H1 (cell line): ENCODE results near the gene EPHB1. TPM values are rescaled to one million over a fixed set of nuclear protein-coding genes. Genes with fewer than 3 reads are reported as not detected.

ENCODE experiments used
- CTCF ChIA-PET: fragments of 300-600 bp; sonication (Branson Sonifier 250); formaldehyde crosslinking; loops from one replicate; lab custom pipeline; 2021; ENCODE audit not compliant: partially characterized antibody; lab: Charles Lee
- POLR2A ChIA-PET: fragments of 300-600 bp; sonication (Branson Sonifier 250); formaldehyde crosslinking; loops from one replicate; lab custom pipeline; 2021; ENCODE audit warnings: inconsistent platforms; ENCODE audit not compliant: partially characterized antibody; lab: Charles Lee
- DNase-seq, 2 experiments: peaks; one replicate each; pipeline versions ENCODE4 v3.0.0 to v3.0.0-alpha.2; 2010 to 2022; ENCODE audit warnings: low spot score in 2 of 2, low read depth in 1 of 2, mixed read lengths in 1 of 2
- FAIRE-seq: peaks from 2 replicates; lab custom pipeline; 2011; peaks lifted over from hg19 to GRCh38; lab: Jason Lieb, UNC
- H2AFZ ChIP-seq: 2 replicates; pipeline ENCODE4 v1.8.1; 2012; ENCODE audit warnings: low read length, inconsistent platforms
- H2AK5ac ChIP-seq: 2 replicates; pipeline ENCODE4 v1.6.1; 2013; ENCODE audit warnings: low read depth, low read length
- H2BK120ac ChIP-seq: replicated peaks from 2 replicates; pipeline ENCODE3; 2013; ENCODE audit warnings: low read depth, low read length, inconsistent platforms
- H2BK12ac ChIP-seq: 2 replicates; pipeline ENCODE4 v1.6.1; 2013; ENCODE audit warnings: low read depth, low read length
- H2BK15ac ChIP-seq: 2 replicates; pipeline ENCODE4 v1.6.1; 2013; ENCODE audit warnings: low read length
- H2BK20ac ChIP-seq: 2 replicates; pipeline ENCODE4 v1.6.1; 2013; ENCODE audit warnings: low read length
- H2BK5ac ChIP-seq: 2 replicates; pipeline ENCODE4 v1.6.1; 2013; ENCODE audit warnings: low read depth, low read length
- H3K14ac ChIP-seq: 2 replicates; pipeline ENCODE4 v1.6.1; 2013; ENCODE audit warnings: inconsistent platforms; ENCODE audit not compliant: insufficient read length
- H3K18ac ChIP-seq: 2 replicates; pipeline ENCODE4 v1.6.1; 2013; ENCODE audit warnings: low read length; ENCODE audit errors: extremely low read depth
- H3K23ac ChIP-seq: 2 replicates; pipeline ENCODE4 v1.6.1; 2013; ENCODE audit warnings: inconsistent platforms; ENCODE audit not compliant: insufficient read length
- H3K23me2 ChIP-seq: 2 replicates; pipeline ENCODE4 v1.6.1; 2013; ENCODE audit warnings: low read depth, low read length
- H3K27ac ChIP-seq: 2 replicates; pipeline ENCODE4 v1.6.1; 2011; ENCODE audit warnings: low read depth, low read length, inconsistent platforms
- H3K27me3 ChIP-seq, 4 experiments: replicated peaks in 1 of 4; 1 replicate in 1 of 4; 2 replicates in 3 of 4; pipeline versions ENCODE4 v1.6.1 to v1.8.1; 2011 to 2013; ENCODE audit warnings: low read length in 3 of 4, mild to moderate bottlenecking in 3 of 4, inconsistent platforms in 2 of 4, mixed read lengths in 2 of 4, moderate library complexity in 1 of 4; ENCODE audit not compliant: control insufficient read depth in 3 of 4, insufficient read depth in 3 of 4; ENCODE audit errors: extremely low read depth in 1 of 4
- H3K36me3 ChIP-seq, 4 experiments: 2 replicates each; pipeline versions ENCODE4 v1.6.1 to v1.8.1; 2011 to 2013; ENCODE audit warnings: mild to moderate bottlenecking in 4 of 4, low read length in 3 of 4, moderate library complexity in 2 of 4, control low read depth in 1 of 4, inconsistent platforms in 1 of 4; ENCODE audit not compliant: insufficient read depth in 4 of 4, control insufficient read depth in 2 of 4
- H3K4ac ChIP-seq: replicated peaks from 2 replicates; pipeline ENCODE3; 2013; ENCODE audit warnings: low read length, low read depth, mixed read lengths, inconsistent platforms; ENCODE audit not compliant: insufficient read length
- H3K4me1 ChIP-seq, 4 experiments: replicated peaks in 1 of 4; 1 replicate in 1 of 4; 2 replicates in 3 of 4; pipeline versions ENCODE4 v1.6.1 to v1.8.1; 2011 to 2013; ENCODE audit warnings: low read length in 3 of 4, inconsistent platforms in 2 of 4, mixed read lengths in 1 of 4; ENCODE audit not compliant: insufficient read depth in 4 of 4, control insufficient read depth in 3 of 4
- H3K4me2 ChIP-seq, 2 experiments: 2 replicates each; pipeline versions ENCODE4 v1.6.1 to v1.8.1; 2011 to 2013; ENCODE audit warnings: low read depth in 2 of 2, low read length in 2 of 2, control low read depth in 1 of 2, inconsistent platforms in 1 of 2, mild to moderate bottlenecking in 1 of 2; ENCODE audit not compliant: insufficient read depth in 1 of 2
- H3K4me3 ChIP-seq, 4 experiments: fragments of 200-600, 300-600 bp in 1 of 4; sonication (generic), shearing (Covaris generic), sonication (Bioruptor Twin) in 1 of 4; 2 replicates each; pipeline versions ENCODE4 v1.5.1 to v1.8.1; 2011 to 2016; ENCODE audit warnings: low read length in 4 of 4, low read depth in 3 of 4, control low read depth in 2 of 4, inconsistent platforms in 2 of 4, mild to moderate bottlenecking in 2 of 4, mixed read lengths in 1 of 4, moderate library complexity in 1 of 4; ENCODE audit not compliant: insufficient read depth in 2 of 4; ENCODE audit errors: extremely low read depth in 1 of 4
- H3K56ac ChIP-seq: replicated peaks from 2 replicates; pipeline ENCODE3; 2013; ENCODE audit warnings: low read depth, mild to moderate bottlenecking, mixed read lengths, low read length, inconsistent platforms; ENCODE audit not compliant: insufficient read length
- H3K79me1 ChIP-seq: 2 replicates; pipeline ENCODE4 v1.6.1; 2013; ENCODE audit warnings: low read depth, low read length, control low read depth
- H3K79me2 ChIP-seq, 2 experiments: 2 replicates each; pipeline versions ENCODE4 v1.6.1 to v1.8.1; 2012 to 2013; ENCODE audit warnings: low read length in 2 of 2, mild to moderate bottlenecking in 2 of 2, inconsistent platforms in 1 of 2; ENCODE audit not compliant: insufficient read depth in 2 of 2, control insufficient read depth in 1 of 2
- H3K9ac ChIP-seq, 4 experiments: replicated peaks in 1 of 4; 1 replicate in 1 of 4; 2 replicates in 3 of 4; pipeline versions ENCODE4 v1.6.1 to v1.8.1; 2011 to 2013; ENCODE audit warnings: low read depth in 3 of 4, low read length in 3 of 4, control low read depth in 2 of 4, mild to moderate bottlenecking in 2 of 4, moderate library complexity in 2 of 4, inconsistent platforms in 1 of 4; ENCODE audit errors: extremely low read depth in 1 of 4
- H3K9me3 ChIP-seq, 2 experiments: 2 replicates each; pipeline versions ENCODE4 v1.6.1 to v1.8.1; 2012 to 2013; ENCODE audit warnings: mild to moderate bottlenecking in 2 of 2, moderate library complexity in 2 of 2, control low read depth in 1 of 2, inconsistent platforms in 1 of 2, low read depth in 1 of 2, low read length in 1 of 2, mixed read lengths in 1 of 2; ENCODE audit not compliant: insufficient read depth in 2 of 2
- H4K20me1 ChIP-seq, 2 experiments: replicated peaks in 1 of 2; 2 replicates each; pipeline versions ENCODE3 to v1.8.1; 2011 to 2013; ENCODE audit warnings: inconsistent platforms in 2 of 2, low read length in 2 of 2, mild to moderate bottlenecking in 1 of 2; ENCODE audit not compliant: insufficient read depth in 2 of 2, control insufficient read depth in 1 of 2
- H4K5ac ChIP-seq: 2 replicates; pipeline ENCODE4 v1.6.1; 2013; ENCODE audit warnings: low read length, low read depth, mixed read lengths, inconsistent platforms; ENCODE audit not compliant: insufficient read length
- H4K8ac ChIP-seq: 2 replicates; pipeline ENCODE4 v1.8.0; 2013; ENCODE audit warnings: mild to moderate bottlenecking, moderate library complexity, low read length, inconsistent platforms; ENCODE audit not compliant: insufficient read depth; ENCODE audit errors: extremely low read depth
- H4K91ac ChIP-seq: replicated peaks from 2 replicates; pipeline ENCODE3; 2013; ENCODE audit warnings: low read length, mixed read lengths, inconsistent platforms; ENCODE audit not compliant: insufficient read length
- ASH2L ChIP-seq: fragments of 200-600, 300-600 bp; sonication (generic); IDR thresholded peaks from one replicate; pipeline ENCODE4 v1.7.1; 2017; ENCODE audit warnings: low read length
- BCL11A ChIP-seq, 2 experiments: IDR thresholded peaks; one replicate each; pipeline ENCODE4 v1.6.1; 2011; ENCODE audit warnings: low read depth in 2 of 2, low read length in 2 of 2, mild to moderate bottlenecking in 2 of 2
- CHD1 ChIP-seq: IDR thresholded peaks from 2 replicates; pipeline ENCODE4 v1.6.1; 2012; ENCODE audit warnings: low read depth, low read length, improper control_type of control experiment
- HDAC2 ChIP-seq, 2 experiments: fragments of 300-600 bp in 1 of 2; sonication (generic) in 1 of 2; IDR thresholded peaks; 2 replicates each; pipeline ENCODE4 v1.6.1; 2011 to 2012; ENCODE audit warnings: low read depth in 2 of 2, low read length in 2 of 2, mild to moderate bottlenecking in 2 of 2, moderate library complexity in 2 of 2, borderline replicate concordance in 1 of 2, inconsistent platforms in 1 of 2
- KDM4A ChIP-seq: IDR thresholded peaks from one replicate; pipeline ENCODE4 v1.7.1; 2012; ENCODE audit warnings: low read depth, mild to moderate bottlenecking, moderate library complexity, low read length, inconsistent platforms; ENCODE audit not compliant: severe bottlenecking
- RFX5 ChIP-seq: IDR thresholded peaks from 2 replicates; pipeline ENCODE4 v1.6.1; 2011; ENCODE audit warnings: low read depth, low read length, improper control_type of control experiment, borderline replicate concordance
- RNF2 ChIP-seq: fragments of 200-900, 300-1000 bp; sonication (generic); IDR thresholded peaks from 2 replicates; pipeline ENCODE4 v1.7.1; 2016; ENCODE audit warnings: borderline replicate concordance, low read depth, mild to moderate bottlenecking, antibody characterized with exemption, low read length; ENCODE audit not compliant: poor library complexity, severe bottlenecking; ENCODE audit errors: missing control alignments
- SIX5 ChIP-seq: IDR thresholded peaks from 2 replicates; pipeline ENCODE4 v1.6.1; 2011; ENCODE audit warnings: mild to moderate bottlenecking, low read depth, low read length
- TAF1 ChIP-seq: IDR thresholded peaks from 2 replicates; pipeline ENCODE4 v1.6.1; 2011; ENCODE audit warnings: mild to moderate bottlenecking, low read depth, low read length
- TAF7 ChIP-seq: optimal IDR thresholded peaks from 2 replicates; pipeline ENCODE3; 2011; ENCODE audit warnings: low read depth, mild to moderate bottlenecking, inconsistent platforms, low read length, moderate library complexity, borderline replicate concordance
- YY1 ChIP-seq: IDR thresholded peaks from 2 replicates; pipeline ENCODE4 v1.6.1; 2011; ENCODE audit warnings: low read depth, mild to moderate bottlenecking, low read length
- ZNF274 ChIP-seq: IDR thresholded peaks from 2 replicates; pipeline ENCODE4 v1.7.0; 2012; ENCODE audit warnings: low read length, borderline replicate concordance; ENCODE audit errors: extremely low read depth
- WGBS, 2 experiments: shearing (Covaris generic) in 1 of 2; methylation state at CpG; one replicate each; pipeline versions ENCODE4 v1.1.6 to v1.1.7; 2013 to 2015; ENCODE audit warnings: low lambda C conversion rate in 2 of 2, mixed read lengths in 2 of 2, inconsistent platforms in 1 of 2, low coverage in 1 of 2, missing lambda C conversion rate in 1 of 2; ENCODE audit not compliant: insufficient replicate concordance in 2 of 2, insufficient coverage in 1 of 2, insufficient read length in 1 of 2; ENCODE audit errors: extremely low coverage in 1 of 2, missing lambda C conversion rate in 1 of 2; 5-methylcytosine and 5-hydroxymethylcytosine counted together
- polyA plus RNA-seq, 7 experiments: library from polyadenylated mRNA; depleted of rRNA in 3 of 7; stranded (reverse) in 5 of 7; unstranded in 2 of 7; fragments of >200 nt in 5 of 7; fragments of 200-250 nt in 2 of 7; gene quantifications; 1 replicate in 5 of 7; 2 replicates in 1 of 7; 4 replicates in 1 of 7; pipeline versions ENCODE4 v1.2.1 to v1.2.3, GENCODE V29; 2011 to 2013; ENCODE audit warnings: missing spikeins in 2 of 7, mixed read lengths in 2 of 7
- total RNA-seq: library from RNA; stranded (reverse); fragmentation: NEBNext Ultra II Directional; extraction: Animal tissue kit (Norgen Biotek cat#: 25700); gene quantifications from 2 replicates; pipeline ENCODE4 v1.2.1, GENCODE V29; 2021
- TF ChIP-seq, protein P1 (sequence below): IDR thresholded peaks from 2 replicates; pipeline ENCODE4 v1.6.1; 2011; ENCODE audit warnings: low read length, improper control_type of control experiment

Gene EPHB1
- total and polyA plus RNA-seq, 2 of the 8 experiments (the other 6 are each of a cell fraction or from before 2014, with no cell fraction given), result 3.5 to 5.9 TPM

DNA sequence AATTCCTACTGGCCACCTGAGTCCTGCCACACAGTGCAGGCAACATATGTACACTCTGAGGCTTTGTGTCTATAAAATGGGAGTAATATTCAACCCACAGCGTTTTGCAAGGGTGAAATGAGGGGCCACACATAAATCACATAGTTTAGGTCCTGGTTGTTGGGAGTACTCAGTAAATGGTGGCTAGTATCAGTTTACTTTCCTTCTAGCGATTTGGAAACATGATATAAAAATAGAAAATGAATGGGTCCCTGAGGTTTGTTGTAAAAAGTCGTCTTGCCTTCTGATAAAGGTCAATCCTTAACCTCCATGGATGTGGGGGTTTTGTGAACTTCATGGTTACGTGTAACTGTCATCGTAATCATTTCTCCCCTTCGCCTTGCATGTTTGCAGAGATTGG, 472.4 kb downstream of the EPHB1 start:
- no peak for FAIRE-seq
- Histone ChIP-seq H2AK5ac (no peak overlapping the region), H3K14ac (no peak overlapping the region), H2BK120ac (no peak overlapping the region), H3K9me3 (no peaks in the 10 kb centered on the region), H3K18ac (no peak overlapping the region), H3K4me2 (no peak overlapping the region), H2AFZ (no peak overlapping the region), H4K20me1 (no peaks in the 10 kb centered on the region), H3K23ac (no peak overlapping the region), H3K23me2 (no peaks in the 10 kb centered on the region), H2BK15ac (no peak overlapping the region), H3K36me3 (no peaks in the 10 kb centered on the region), H4K91ac (no peak overlapping the region), H2BK5ac (no peak overlapping the region), H3K56ac (no peak overlapping the region), H3K9ac (no peak overlapping the region), H3K4me3 (no peak overlapping the region), H2BK20ac (no peak overlapping the region), H2BK12ac (no peak overlapping the region), H3K4me1 (peaks cover 0 to 3% (median 2%) of the 10 kb centered on the region in 4 experiments; a peak in 2 of 7 replicates), H3K27ac (no peak overlapping the region), H3K79me2 (no peaks in the 10 kb centered on the region), H4K8ac (no peak overlapping the region), H3K4ac (no peak overlapping the region), H3K27me3 (no peaks in the 10 kb centered on the region), H4K5ac (no peak overlapping the region), H3K79me1 (no peaks in the 10 kb centered on the region)
- 97% methylated on average over 6 of the region's 6 CpGs; no CpG with 5 or more reads in 1 of the 2 experiments for WGBS, 2 experiments
- ChIA-PET CTCF (interaction anchor here (0.8 to 1.2 kb wide), 2 partner anchors 11 to 84 kb away, joined by 3 read pairs; no protein-coding TSS in a partner anchor), POLR2A (no interaction called here)
- no peak for DNase-seq
- TF ChIP-seq ASH2L, result no peak
- no peak for TF ChIP-seq KDM4A
- TF ChIP-seq ZNF274, result no peak
- no peak for TF ChIP-seq HDAC2 (IDR thresholded peaks at IDR 0.05; ENCODE audit: borderline replicate concordance in 1 of 2, low read depth in 2 of 2, low read length in 2 of 2)
- TF ChIP-seq RNF2, result no peak
- no peak for TF ChIP-seq SIX5
- no peak for TF ChIP-seq CHD1
- TF ChIP-seq RFX5, result no peak
- TF ChIP-seq TAF1, result no peak
- no peak for TF ChIP-seq BCL11A (IDR thresholded peaks at IDR 0.05; ENCODE audit: low read depth in 2 of 2, low read length in 2 of 2)
- TF ChIP-seq, protein P1, sequence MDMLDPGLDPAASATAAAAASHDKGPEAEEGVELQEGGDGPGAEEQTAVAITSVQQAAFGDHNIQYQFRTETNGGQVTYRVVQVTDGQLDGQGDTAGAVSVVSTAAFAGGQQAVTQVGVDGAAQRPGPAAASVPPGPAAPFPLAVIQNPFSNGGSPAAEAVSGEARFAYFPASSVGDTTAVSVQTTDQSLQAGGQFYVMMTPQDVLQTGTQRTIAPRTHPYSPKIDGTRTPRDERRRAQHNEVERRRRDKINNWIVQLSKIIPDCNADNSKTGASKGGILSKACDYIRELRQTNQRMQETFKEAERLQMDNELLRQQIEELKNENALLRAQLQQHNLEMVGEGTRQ, result no peak
- no peak for TF ChIP-seq TAF7
- no peak for TF ChIP-seq YY1
